OCI-LY7 (cell line): Measurements from ENCODE around the gene GNAS-AS1. TPM values are rescaled to one million over a fixed set of nuclear protein-coding genes. Genes with fewer than 3 reads are reported as not detected.

Experiments
- BruUV-seq: library from RNA; stranded (reverse); fragments of 400-500 nt; replicated peaks from 2 replicates; lab custom pipeline; 2021; lab: Mats Ljungman, UMichigan
- CTCF ChIA-PET: fragments of 300-600 bp; sonication (Branson Sonifier 250); formaldehyde crosslinking; loops from one replicate; lab custom pipeline; 2022; ENCODE audit warnings: antibody characterized with exemption; ENCODE audit not compliant: unreplicated experiment; lab: Charles Lee
- POLR2A ChIA-PET: fragments of 300-600 bp; sonication (Branson Sonifier 250); formaldehyde crosslinking; loops from one replicate; lab custom pipeline; 2022; ENCODE audit warnings: antibody characterized with exemption; lab: Charles Lee
- DNase-seq: peaks from one replicate; pipeline ENCODE4 v3.0.0-alpha.2; 2015; ENCODE audit warnings: low spot score
- H2AFZ ChIP-seq: fragments of 200-600 bp; sonication (generic), shearing (Covaris generic); 2 replicates; pipeline ENCODE4 v1.6.1; 2014; ENCODE audit warnings: mild to moderate bottlenecking, antibody characterized with exemption, low read length, moderate library complexity
- H3K27ac ChIP-seq: fragments of 200-600 bp; sonication (generic); 2 replicates; pipeline ENCODE4 v1.5.1; 2014; ENCODE audit warnings: mixed run types, low read depth, mild to moderate bottlenecking, moderate library complexity, low read length, inconsistent platforms; ENCODE audit not compliant: poor library complexity, severe bottlenecking
- H3K36me3 ChIP-seq: fragments of 200-600 bp; sonication (generic); 2 replicates; pipeline ENCODE4 v1.6.1; 2014; ENCODE audit warnings: mild to moderate bottlenecking, antibody characterized with exemption, low read length, moderate library complexity, mixed read lengths; ENCODE audit not compliant: insufficient read depth
- H3K4me1 ChIP-seq: fragments of 200-600 bp; sonication (generic); 2 replicates; pipeline ENCODE4 v1.5.1; 2014; ENCODE audit warnings: mild to moderate bottlenecking, low read length; ENCODE audit not compliant: insufficient read depth, poor library complexity, severe bottlenecking
- H3K4me2 ChIP-seq: fragments of 200-600 bp; sonication (generic); 2 replicates; pipeline ENCODE4 v1.6.1; 2014; ENCODE audit warnings: mild to moderate bottlenecking, low read length
- H3K4me3 ChIP-seq: fragments of 200-600 bp; sonication (generic); 2 replicates; pipeline ENCODE4 v1.5.1; 2014; ENCODE audit warnings: mild to moderate bottlenecking, low read depth, low read length; ENCODE audit not compliant: poor library complexity, severe bottlenecking
- H3K79me2 ChIP-seq: fragments of 200-600 bp; sonication (generic); 2 replicates; pipeline ENCODE4 v1.6.1; 2016; ENCODE audit warnings: low read depth, mild to moderate bottlenecking, low read length, moderate library complexity, mixed read lengths; ENCODE audit not compliant: insufficient read depth
- H3K9me2 ChIP-seq: fragments of 200-600 bp; sonication (generic); 2 replicates; pipeline ENCODE4 v1.6.1; 2016; ENCODE audit warnings: mild to moderate bottlenecking, low read length, mixed read lengths; ENCODE audit not compliant: insufficient read depth
- H3K9me3 ChIP-seq: fragments of 200-600 bp; sonication (generic); 2 replicates; pipeline ENCODE4 v1.6.1; 2014; ENCODE audit warnings: mild to moderate bottlenecking, mixed run types, low read length, mixed read lengths
- H4K20me1 ChIP-seq: fragments of 200-600 bp; sonication (generic); 2 replicates; pipeline ENCODE4 v1.6.1; 2014; ENCODE audit warnings: mild to moderate bottlenecking, antibody characterized with exemption, low read length, moderate library complexity, mixed read lengths; ENCODE audit not compliant: insufficient read depth
- EZH2phosphoT487 ChIP-seq: fragments of 200-600 bp; sonication (generic); IDR thresholded peaks from 2 replicates; pipeline ENCODE4 v1.6.1; 2018; ENCODE audit warnings: low read depth, borderline replicate concordance, mild to moderate bottlenecking, mixed run types, antibody characterized with exemption, low read length, moderate library complexity, mixed read lengths
- intact Hi-C: fragments of 100-400 bp; cut with micrococcal nuclease; formaldehyde crosslinking; loops from one replicate; pipeline ENCODE4 v1.10.0; 2022; ENCODE audit not compliant: unreplicated experiment
- total RNA-seq, 2 experiments: library from RNA; depleted of rRNA in 1 of 2; stranded (reverse); fragments of >200 nt in 1 of 2; shearing (Covaris generic) in 1 of 2; gene quantifications; 2 replicates each; pipeline ENCODE4 v1.2.3, GENCODE V29; 2014 to 2022
- TF ChIP-seq, protein P1 (sequence below): fragments of 200-600 bp; sonication (generic); conservative IDR thresholded peaks from 2 replicates; pipeline ENCODE4 v1.5.1; 2014; ENCODE audit warnings: mild to moderate bottlenecking, antibody characterized with exemption, low read length, moderate library complexity, mixed read lengths

The GNAS-AS1 gene
- total RNA-seq, 2 experiments from 2014 or later, result 6.5 to 11.6 TPM

DNA sequence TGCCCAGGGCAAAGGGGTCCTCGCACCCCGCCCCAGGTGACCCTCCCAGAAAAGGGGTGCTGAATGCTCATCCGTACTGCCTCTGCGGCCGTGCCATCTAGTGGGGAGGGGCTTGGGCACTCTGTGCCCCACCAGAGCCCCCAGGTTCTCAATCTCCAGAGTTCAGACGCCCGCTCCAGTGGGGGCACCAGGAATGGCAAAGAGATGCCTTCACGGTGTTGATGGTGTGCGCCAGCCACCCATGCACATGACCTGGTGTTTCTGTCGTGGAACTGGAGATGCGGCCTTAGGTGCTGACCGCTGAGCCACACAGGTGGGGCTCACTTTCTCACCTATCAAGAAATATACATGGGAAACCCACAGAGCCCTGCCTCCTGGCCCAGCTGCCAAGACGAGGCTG is 30.8 kb downstream of the GNAS-AS1 start:
- H3K4me2 ChIP-seq, result no peak overlapping the region
- no peaks in the 10 kb centered on the region for H3K9me3 ChIP-seq
- H3K36me3 ChIP-seq, result peaks cover 4% of the 10 kb centered on the region; the same call in 1 of the 2 replicates
- no peak overlapping the region for H2AFZ ChIP-seq
- H4K20me1 ChIP-seq, result no peaks in the 10 kb centered on the region
- no peaks in the 10 kb centered on the region for H3K79me2 ChIP-seq
- CTCF ChIA-PET, result no interaction called here
- BruUV-seq, result no TSS peak
- POLR2A ChIA-PET, result no interaction called here
- TF ChIP-seq, protein P1, sequence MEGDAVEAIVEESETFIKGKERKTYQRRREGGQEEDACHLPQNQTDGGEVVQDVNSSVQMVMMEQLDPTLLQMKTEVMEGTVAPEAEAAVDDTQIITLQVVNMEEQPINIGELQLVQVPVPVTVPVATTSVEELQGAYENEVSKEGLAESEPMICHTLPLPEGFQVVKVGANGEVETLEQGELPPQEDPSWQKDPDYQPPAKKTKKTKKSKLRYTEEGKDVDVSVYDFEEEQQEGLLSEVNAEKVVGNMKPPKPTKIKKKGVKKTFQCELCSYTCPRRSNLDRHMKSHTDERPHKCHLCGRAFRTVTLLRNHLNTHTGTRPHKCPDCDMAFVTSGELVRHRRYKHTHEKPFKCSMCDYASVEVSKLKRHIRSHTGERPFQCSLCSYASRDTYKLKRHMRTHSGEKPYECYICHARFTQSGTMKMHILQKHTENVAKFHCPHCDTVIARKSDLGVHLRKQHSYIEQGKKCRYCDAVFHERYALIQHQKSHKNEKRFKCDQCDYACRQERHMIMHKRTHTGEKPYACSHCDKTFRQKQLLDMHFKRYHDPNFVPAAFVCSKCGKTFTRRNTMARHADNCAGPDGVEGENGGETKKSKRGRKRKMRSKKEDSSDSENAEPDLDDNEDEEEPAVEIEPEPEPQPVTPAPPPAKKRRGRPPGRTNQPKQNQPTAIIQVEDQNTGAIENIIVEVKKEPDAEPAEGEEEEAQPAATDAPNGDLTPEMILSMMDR, result no peak
- TF ChIP-seq EZH2phosphoT487, result no peak
- no peaks in the 10 kb centered on the region for H3K4me1 ChIP-seq
- H3K9me2 ChIP-seq, result no peaks in the 10 kb centered on the region
- intact Hi-C loops, result no loop called here
- DNase-seq, result no peak
- H3K4me3 ChIP-seq, result no peak overlapping the region
- H3K27ac ChIP-seq, result no peak overlapping the region

DNA sequence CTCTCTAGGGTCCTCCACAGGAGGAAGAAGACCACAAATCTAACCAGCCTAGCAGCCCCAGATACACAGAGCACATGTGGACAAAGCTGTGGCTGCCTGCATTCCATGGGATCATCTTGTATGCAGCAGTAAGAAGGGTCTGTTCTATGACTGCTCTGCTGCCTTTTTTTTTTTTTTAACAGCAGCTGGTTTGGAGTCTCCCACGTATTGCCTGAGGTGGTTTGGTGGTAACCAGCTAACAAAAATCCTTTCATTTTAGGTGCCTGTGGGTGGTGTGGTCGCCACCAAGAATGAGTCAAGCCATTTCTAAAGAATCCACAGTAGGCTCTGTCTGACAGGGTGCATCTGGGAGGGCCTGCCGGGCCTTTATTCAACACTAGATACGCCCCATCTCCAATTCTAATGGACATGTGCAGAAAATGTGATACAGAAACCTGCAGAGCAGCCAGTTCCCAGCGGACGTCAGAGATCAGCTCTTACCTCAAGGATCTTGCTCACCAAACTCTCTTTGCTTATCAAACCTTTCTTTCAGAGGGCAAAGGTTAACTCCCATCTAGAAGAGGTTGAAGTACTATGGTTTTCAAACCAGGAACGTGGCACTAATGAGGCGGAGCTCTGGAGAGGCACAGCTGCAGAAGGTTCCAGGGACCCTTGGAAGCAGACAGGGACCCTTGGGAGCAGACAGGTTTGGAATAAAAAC is 32.0 kb downstream of the GNAS-AS1 start:
- CTCF ChIA-PET, result interaction anchor here (0.5 kb wide), 1 partner anchor 34 kb away, joined by 8 read pairs; no protein-coding TSS in a partner anchor
- POLR2A ChIA-PET, result no interaction called here
- no peaks in the 10 kb centered on the region for H3K4me1 ChIP-seq
- TF ChIP-seq, protein P1, result no peak
- TF ChIP-seq EZH2phosphoT487, result no peak
- H4K20me1 ChIP-seq, result no peaks in the 10 kb centered on the region
- H3K79me2 ChIP-seq, result no peaks in the 10 kb centered on the region
- no peak for DNase-seq
- BruUV-seq, result no TSS peak
- intact Hi-C loops, result no loop called here
- H3K36me3 ChIP-seq, result peaks cover 4% of the 10 kb centered on the region; the same call in 1 of the 2 replicates
- H3K27ac ChIP-seq, result no peak overlapping the region
- no peaks in the 10 kb centered on the region for H3K9me3 ChIP-seq
- H3K4me2 ChIP-seq, result no peak overlapping the region
- no peaks in the 10 kb centered on the region for H3K9me2 ChIP-seq
- H3K4me3 ChIP-seq, result no peak overlapping the region
- no peak overlapping the region for H2AFZ ChIP-seq

DNA sequence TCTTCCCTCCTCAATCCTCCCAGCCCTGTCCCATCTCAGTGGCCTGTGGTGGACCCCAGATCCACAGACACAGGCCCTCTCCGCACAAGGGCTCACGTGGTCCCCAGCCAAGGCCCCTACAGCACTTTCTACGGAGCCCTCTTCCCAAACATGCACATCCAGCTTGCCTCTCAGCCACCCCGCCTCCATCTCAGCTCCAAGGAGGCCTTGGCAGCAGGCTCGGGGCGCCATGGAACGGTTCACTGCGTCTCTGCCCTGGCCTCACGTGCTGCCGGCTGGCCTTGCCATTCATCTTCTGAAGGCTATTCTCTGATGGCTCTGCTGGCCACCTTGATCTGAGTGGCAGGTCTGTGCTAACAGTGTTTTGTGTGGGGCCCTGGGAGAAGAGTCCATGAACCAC is 33.0 kb downstream of the GNAS-AS1 start:
- BruUV-seq, result no TSS peak
- Histone ChIP-seq H3K9me3 (no peaks in the 10 kb centered on the region), H2AFZ (no peak overlapping the region), H3K79me2 (no peaks in the 10 kb centered on the region), H3K9me2 (no peaks in the 10 kb centered on the region), H4K20me1 (no peaks in the 10 kb centered on the region), H3K4me2 (no peak overlapping the region), H3K4me1 (no peaks in the 10 kb centered on the region), H3K27ac (no peak overlapping the region), H3K4me3 (no peak overlapping the region), H3K36me3 (peaks cover 4% of the 10 kb centered on the region; the same call in 1 of the 2 replicates)
- POLR2A ChIA-PET, result no interaction called here
- intact Hi-C loops, result no loop called here
- no peak for TF ChIP-seq EZH2phosphoT487
- TF ChIP-seq, protein P1, result no peak
- CTCF ChIA-PET, result no interaction called here
- DNase-seq, result no peak
